GM18520 (cell line): ENCODE measurements around the gene SDE2.
A peak's percentile ranks its signal among the peaks of the same experiment; 100 is the strongest.
"Not testable (repeated sequence)": the region's sequence is repeated elsewhere in the genome, so short reads cannot be mapped to it uniquely, and the experiment has no call there.

Experiments used
- ATAC-seq: cut with Tn5 transposase; IDR thresholded peaks from one replicate; pipeline ENCODE4 v1.9.1; 2021; ENCODE audit not compliant: unreplicated experiment

Gene SDE2

DNA sequence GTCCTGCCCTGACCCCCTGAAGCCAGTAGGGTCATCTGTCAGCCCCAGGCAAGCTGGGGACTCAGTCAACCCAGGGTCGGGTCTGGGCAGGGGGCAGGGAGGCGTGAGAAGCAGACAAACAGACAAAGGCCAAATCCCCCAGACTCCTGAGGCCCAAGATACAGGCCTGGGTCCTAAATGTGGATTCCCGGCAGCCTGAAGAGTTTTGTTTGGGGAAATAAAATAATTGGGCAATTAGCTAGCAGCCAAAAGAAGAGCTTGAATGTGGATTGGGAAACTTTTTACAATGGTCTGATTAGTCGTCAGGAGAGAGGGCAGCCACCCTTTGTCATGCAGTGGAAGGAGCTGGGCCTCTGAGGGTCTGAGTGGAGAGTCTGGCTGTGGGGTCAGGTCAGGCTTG, 53.6 kb downstream of the SDE2 start:
- no peak for ATAC-seq

DNA sequence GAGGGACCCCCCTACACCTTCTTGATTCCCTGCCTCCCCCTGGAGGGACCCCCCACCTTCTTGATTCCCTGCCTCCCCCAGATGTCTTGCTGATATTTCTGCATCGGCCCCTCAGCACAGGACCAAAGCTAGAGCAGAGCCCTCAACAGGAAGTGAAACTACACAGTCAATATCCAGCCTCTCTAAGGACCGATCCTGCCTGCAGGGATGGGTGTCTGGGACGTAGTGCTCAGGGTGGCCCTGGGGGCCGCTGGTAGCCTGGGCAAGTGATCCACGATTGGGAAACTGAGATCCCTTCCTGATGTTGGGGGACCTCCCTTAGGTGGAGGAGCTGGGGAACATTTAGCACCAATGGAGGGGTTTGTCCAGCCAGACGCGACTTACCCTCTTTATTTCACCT, 54.2 kb downstream of the SDE2 start:
- no peak for ATAC-seq

DNA sequence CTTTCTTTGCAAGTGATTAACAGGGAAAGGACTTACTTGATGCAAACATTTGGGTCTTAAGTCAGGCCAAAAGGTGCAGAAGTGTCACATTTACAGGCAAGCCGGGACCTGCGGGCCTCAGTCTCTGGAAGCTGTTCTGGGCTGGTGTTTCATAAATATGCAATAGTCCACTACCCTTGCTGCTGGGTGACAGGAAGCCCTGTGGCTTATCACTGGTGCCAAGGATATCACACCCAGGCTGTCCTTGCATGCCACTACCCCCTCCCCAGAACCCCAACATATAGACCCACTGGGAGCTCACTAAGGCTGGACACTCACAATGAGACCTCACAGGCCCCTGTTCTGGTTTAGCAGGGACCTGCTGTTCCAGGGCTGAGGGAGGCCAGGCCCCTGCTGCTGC, 54.8 kb downstream of the SDE2 start:
- no peak for ATAC-seq

DNA sequence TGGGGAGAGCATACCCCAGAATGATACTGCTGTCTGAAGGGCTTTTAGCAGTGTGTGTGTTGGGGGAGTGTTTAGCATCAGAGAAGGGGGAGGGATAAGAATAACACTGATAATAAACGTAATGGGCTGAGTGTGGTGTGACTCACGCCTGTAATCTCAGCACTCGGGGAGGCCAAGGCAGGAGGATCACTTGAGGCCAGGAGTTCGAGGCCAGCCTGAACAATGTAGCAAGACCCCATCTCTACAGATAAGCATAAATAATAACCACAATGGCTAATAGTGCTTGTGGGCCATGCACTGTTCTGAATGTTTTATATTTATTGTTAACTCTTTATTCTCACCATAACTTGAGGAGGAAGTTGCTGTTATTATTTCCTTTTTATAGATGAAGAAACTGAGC, 55.6 kb downstream of the SDE2 start:
- ATAC-seq, result no peak

DNA sequence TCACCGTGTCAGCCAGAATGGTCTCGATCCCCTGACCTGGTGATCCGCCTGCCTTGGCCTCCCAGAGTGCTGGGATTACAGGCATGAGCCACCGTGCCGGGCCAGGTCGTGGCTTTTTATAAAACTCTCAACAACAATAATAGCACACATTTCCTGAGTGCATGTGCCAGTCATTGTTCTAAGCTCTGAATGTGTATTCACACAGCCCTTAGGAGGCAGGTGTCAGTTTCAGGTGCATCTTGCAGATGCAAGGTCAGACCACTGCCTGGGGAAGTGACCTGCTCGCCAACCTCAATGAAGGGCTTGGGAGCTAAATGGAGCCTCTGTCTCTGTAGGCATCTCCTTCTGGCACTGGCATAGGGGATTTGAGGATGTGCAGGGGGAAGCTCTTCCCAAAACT, 56.6 kb downstream of the SDE2 start:
- peak; percentile 96 for ATAC-seq

DNA sequence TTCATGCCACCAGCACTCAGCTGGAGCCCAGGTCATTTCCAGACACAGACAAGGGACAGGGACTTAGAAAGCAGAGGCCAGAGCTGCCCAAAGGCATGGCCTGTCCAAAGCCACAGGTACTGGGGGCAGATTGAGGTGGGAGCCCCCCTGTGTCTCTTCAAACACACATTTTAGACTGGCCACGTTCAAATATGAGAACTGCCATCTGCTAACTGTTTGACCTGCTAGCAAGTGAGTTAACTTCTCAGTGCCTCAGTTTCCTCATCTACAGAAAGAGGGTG, 57.3 kb downstream of the SDE2 start:
- ATAC-seq, result no peak

DNA sequence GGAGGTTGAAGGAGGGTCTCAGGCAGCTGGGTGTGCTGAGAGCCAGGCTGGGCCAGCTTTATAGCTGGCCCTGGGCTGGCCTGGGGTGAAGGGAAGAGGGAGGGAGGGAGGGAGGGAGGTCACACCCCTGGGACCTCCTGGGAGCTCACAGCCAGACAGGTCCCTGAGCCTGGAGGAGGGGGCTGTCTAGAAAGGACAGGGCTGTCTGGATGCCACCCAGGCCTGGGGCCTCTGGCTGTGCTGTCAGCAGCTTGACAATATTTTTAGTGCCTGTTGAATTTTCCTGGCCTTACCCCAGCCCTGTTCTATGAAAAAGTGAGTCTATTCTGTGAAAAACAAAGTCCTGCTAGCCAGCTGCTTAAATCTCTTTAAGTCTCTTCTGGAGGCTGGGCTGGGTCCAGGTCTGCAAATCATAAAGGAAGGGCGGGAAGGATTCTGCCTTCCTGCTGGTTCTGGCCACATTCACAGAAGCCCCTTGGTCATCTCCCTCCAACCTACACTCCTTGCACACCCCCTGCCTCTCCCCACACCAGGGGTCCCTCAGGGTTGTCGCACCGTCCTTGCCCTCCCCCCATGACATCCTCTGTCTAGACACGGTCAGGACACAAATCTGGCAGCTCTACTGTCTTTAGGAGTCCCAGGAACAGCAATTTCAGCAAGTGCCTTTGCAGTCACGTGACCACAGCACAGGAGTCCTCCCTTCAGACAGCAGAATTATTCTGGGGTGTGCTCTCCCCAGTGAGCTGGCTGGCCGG, 57.8 kb downstream of the SDE2 start, which contains the start of gene LEFTY2:
Gene LEFTY2, minus strand, starts transcription at position 34 of the 755 bp plus-strand sequence. CDS start 80 bp downstream, outside the sequence.
- ATAC-seq, result no peak

DNA sequence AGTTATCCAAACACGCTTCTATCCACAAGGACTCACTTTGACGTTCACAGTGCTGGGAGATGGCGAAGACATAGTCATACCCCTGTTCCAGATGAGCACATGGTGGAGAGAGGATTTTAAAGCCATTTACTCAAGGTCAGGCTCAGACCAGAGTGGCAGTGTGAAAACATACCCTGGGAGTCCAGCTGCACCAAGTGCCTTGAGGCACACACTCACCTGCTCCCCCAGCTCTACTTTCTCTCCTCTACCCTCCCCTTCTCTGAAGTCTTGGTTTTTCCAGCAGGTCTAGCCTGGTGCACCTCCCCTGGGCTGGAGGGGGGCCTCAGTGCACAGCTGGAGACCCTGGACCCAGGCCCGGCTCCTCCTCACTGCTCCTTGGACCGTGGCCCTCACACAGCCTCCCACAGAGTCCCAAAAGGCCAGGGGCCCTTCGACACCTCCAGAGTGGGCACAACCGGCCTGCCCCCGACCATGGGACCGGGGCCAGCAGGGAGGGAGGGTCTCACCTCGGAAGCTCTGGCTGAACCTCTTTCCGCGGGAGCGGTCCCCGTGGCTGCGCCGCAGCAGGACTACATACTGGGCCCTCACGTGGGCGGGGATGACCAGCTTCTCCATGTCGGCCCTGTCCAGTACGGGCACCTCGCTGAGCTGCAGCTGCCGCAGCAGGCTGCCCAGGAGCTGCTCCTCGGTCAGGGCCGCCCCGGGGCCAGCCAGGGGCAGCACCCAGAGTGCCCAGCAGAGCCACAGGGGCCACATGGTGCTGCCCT, 58.6 kb downstream of the SDE2 start:
- no peak for ATAC-seq

DNA sequence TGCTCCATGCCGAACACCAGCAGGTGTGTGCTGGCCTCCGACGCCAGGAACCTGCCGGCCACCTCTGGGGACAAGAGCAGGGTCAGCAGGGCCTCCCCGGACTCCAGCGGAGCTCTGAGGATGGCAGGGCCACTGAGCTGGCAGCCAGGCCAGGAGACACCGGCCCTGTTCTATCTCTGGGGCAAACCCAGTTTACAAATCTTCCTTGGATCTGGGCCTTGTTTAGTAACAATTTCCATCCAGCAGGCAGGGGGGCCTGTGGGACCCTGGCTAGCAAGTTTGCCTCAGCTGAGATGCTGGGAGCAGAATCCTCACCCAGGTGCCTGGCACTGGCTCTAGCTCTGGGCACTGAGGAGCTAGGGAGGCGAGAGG, 59.2 kb downstream of the SDE2 start:
- ATAC-seq, result not testable (repeated sequence)

DNA sequence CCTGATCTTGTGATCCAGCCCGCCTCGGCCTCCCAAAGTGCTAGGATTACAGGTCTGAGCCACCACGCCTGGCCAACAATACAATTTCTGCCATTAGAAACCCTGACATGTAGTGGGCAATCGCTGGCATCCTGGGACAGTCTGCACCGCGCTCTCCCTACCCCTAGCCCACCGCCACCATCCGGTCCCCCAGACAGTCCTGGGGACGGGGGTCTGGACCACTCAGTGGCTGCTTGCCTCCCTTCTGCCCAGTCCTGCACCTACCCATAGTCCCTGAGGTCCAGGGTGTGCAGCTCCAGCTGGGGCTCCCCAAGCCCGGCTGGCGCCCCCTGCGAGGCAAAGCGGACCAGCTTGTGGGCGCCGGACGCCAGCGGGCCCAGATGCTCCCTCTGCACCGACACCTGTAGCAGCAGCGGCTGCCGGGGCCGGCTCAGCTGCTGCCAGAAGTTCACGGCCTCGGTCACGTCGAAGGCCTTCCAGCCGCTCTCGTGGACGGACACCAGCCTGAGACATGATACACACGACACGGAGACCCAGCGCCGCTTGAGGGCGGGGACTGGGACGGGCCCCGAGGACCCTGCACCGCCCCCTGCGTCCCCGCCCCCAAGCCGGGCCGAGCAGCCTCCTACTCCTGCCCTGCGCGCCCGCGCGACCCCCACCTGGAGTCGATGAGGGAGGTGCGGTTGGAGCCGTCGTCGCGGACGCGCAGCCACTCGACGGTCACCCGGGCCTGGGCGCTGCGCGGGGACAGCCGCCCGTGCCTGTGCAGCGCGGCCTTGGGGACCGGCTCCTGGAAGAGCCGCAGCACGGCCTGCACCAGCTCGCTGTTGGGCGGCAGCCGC, 59.8 kb downstream of the SDE2 start:
- not testable (repeated sequence) for ATAC-seq

DNA sequence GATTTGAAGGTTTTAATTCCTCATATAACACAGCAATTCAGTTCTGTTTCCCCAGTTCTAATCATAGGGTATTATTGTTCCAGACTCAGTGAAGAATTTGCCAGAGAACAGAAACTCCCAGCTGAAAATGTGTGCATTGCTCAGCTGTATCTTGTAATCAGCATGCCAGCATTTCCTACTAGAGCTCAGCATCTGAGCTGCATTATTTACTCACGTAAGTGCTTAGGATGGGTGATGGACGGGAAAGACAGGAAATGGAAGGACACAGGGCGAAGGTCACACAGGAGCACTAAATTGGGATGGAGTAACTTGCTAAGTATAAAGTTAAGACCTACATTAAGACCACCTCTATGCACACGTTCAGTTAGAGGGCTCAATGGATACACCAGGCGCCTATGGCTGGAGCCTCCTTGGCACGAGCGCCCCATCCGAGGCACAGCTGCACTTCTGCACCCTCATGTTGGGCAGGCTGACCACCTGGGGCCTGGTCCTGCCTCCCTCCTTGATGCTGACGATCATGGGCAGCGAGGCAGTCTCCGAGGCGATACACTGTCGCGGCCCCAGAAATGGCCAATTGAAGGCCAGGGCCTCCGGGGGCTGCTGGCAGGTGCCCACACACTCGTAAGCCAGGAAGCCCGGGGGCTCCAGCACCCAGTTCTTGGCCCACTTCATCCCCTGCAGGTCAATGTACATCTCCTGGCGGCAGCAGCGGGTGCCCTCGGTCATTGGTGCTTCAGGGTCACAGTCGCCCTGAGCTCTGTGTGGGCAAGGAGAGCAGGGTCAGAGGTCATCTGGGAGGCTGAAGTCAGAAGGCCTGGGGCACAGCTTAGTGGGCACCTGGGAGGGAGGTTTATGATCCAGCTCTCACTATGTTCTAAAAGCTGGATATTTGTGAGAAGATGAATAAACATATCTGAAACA, 61.8 kb downstream of the SDE2 start:
- ATAC-seq, result no peak

DNA sequence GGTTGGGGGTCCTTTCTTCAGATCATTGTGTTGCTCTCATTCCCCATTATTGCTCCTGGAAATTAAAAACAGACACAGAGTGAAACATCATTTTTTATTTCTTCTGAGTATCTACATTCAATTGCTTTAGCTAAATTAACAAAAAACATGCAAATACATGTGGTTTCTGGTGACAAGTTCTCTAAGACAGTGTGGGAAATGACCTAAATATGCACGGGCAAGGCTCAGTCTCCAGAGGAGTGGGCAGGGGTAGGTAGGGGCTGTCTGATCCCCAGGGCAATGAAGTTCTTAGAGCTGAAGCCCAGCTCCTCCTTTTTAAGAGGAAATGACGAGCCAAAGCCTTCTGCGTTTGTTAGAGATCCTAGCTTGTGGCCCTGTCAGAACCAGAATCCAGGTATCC, 62.6 kb downstream of the SDE2 start:
- no peak for ATAC-seq

DNA sequence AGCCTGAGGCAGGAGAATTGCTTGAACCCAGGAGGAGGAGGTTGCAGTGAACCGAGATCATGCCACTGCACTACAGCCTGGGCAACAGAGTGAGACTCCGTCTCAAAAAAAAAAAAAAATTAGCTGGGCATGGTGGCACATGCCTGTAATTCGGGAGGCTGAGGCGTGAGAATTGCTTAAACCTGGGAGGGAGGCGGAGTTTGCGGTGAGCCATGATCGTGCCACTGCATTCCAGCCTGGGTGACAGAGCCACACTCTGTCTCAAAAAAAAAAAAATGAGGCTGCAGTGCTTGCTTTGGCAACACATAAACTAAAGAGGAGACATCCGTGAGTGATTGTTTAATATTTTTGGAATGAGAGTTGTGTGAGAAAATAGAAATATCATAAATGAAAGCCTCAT, 63.1 kb downstream of the SDE2 start:
- not testable (repeated sequence) for ATAC-seq

DNA sequence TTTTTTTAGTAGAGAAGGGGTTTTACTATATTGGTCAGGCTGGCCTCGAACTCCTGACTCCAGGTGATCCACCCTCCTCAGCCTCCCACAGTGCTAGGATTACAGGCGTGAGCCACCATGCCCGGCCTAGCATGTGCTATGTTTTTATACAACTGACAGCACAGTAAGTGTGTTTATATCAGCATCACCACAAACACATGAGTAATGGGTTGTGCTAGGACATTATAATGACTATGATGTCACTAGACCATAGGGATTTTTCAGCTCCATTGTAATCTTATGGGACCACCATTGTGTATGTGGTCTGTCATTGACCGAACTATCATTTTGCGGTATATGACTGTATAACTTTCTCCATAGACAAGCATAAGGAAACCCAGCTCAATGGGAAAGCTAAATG, 64.4 kb downstream of the SDE2 start:
- ATAC-seq, result no peak

DNA sequence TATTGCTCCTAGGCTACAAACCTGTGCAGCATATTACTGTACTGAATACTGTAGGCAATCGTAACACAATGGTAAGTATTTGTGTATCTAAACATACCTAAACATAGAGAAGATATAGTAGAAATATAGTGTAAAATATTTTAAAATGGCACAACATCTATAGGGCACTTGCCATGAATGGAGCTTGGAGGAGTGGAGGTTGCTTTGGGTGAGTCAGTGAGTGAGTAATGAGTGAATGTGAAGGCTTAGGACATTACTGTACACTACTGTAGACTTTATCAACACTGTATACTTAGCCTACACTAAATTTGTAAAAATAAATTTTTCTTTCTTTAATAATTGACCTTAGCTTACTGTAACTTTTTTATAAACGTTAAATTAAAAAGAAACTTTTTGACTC, 66.1 kb downstream of the SDE2 start:
- no peak for ATAC-seq
